AG04449 (cell line): ENCODE measurements around the gene GRPEL2.

Experiments used
- CTCF ChIA-PET: fragments of 350-600 bp; formaldehyde crosslinking; extraction: SDS; loops from one replicate; lab custom pipeline; 2021; ENCODE audit warnings: antibody characterized with exemption; lab: Yijun Ruan, JAX
- POLR2A ChIA-PET: fragments of 400-600, 350-600 bp; formaldehyde crosslinking; extraction: SDS; loops from one replicate; lab custom pipeline; 2020; ENCODE audit warnings: antibody characterized with exemption, inconsistent platforms; lab: Yijun Ruan, JAX
- DNase-seq: peaks from one replicate; pipeline ENCODE4 v3.0.0-alpha.2; 2010; ENCODE audit warnings: low read depth, low spot score
- H3K4me3 ChIP-seq: 2 replicates; pipeline ENCODE4 v1.5.1; 2011; ENCODE audit warnings: low read depth, mild to moderate bottlenecking, control low read depth, low read length
- TF ChIP-seq, protein P1 (sequence below): IDR thresholded peaks from one replicate; pipeline ENCODE4 v1.5.1; 2011; ENCODE audit warnings: mild to moderate bottlenecking, moderate library complexity, low read length, control low read depth, inconsistent platforms; ENCODE audit not compliant: insufficient read depth; ENCODE audit errors: missing control alignments

Gene GRPEL2

GRCh38 chr5:149340920-149341319 lies 4.4 kb upstream of the GRPEL2 start:
- CTCF ChIA-PET, result interaction anchor here (1.2 to 2.1 kb wide), 4 partner anchors 21 to 31 kb away, joined by 3 to 10 read pairs (median 4); no protein-coding TSS in a partner anchor
- no peak for DNase-seq
- TF ChIP-seq, protein P1, sequence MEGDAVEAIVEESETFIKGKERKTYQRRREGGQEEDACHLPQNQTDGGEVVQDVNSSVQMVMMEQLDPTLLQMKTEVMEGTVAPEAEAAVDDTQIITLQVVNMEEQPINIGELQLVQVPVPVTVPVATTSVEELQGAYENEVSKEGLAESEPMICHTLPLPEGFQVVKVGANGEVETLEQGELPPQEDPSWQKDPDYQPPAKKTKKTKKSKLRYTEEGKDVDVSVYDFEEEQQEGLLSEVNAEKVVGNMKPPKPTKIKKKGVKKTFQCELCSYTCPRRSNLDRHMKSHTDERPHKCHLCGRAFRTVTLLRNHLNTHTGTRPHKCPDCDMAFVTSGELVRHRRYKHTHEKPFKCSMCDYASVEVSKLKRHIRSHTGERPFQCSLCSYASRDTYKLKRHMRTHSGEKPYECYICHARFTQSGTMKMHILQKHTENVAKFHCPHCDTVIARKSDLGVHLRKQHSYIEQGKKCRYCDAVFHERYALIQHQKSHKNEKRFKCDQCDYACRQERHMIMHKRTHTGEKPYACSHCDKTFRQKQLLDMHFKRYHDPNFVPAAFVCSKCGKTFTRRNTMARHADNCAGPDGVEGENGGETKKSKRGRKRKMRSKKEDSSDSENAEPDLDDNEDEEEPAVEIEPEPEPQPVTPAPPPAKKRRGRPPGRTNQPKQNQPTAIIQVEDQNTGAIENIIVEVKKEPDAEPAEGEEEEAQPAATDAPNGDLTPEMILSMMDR, result no peak
- H3K4me3 ChIP-seq, result no peak overlapping the region
- POLR2A ChIA-PET, result no interaction called here

DNA sequence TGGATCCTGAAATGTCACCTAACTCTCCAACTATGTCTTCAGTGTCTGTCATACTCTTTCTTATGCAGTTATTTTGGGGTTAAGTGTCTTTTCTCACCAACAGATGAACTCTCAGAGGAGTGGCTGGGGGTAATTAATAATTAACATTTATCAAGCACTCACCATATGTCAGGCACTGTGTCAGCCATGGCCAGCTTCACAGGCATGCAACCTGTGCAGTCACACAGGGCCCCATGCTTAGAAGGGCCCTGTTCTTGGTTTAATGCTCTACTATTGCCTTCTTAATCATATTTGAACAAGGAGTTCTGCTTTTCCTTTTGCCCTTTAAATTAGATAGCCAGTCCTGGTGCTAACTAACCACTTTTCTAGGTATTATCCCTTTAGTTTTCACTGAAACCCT lies 3.4 kb upstream of the GRPEL2 start:
- no peak for DNase-seq
- TF ChIP-seq, protein P1, result no peak
- no peak overlapping the region for H3K4me3 ChIP-seq
- CTCF ChIA-PET, result interaction anchor here (0.8 to 1.3 kb wide), 2 partner anchors 16 to 30 kb away, joined by 3 to 4 read pairs; partner anchors contain the start of gene PCYOX1L
- POLR2A ChIA-PET, result no interaction called here

DNA sequence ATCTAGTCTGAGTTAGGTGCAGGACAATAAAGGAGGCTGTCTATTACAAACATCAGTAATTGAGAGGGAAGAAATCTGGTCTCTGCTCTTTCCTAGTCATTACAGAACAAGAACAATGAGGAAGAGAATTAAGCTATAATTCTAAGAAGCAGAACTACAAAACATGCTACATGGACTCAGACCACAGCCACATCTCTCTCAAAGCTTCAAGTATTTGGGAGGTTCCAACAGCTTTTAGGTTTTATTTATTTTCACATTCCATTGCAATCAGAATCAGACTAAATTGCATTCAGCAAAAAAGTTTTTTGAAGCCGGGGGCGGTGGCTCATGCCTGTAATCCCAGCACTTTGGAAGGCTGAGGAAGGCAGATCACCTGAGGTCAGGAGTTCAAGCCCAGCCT lies 1.1 kb upstream of the GRPEL2 start:
- CTCF ChIA-PET, result interaction anchor here (1.0 to 18.7 kb wide), 8 partner anchors 11 to 222 kb away, joined by 3 to 308 read pairs (median 6); no protein-coding TSS in a partner anchor
- DNase-seq, result no peak
- TF ChIP-seq, protein P1, result no peak
- no peak overlapping the region; the same call in 1 of the 2 replicates for H3K4me3 ChIP-seq
- POLR2A ChIA-PET, result interaction anchor here (2.4 kb wide), 1 partner anchor 14 kb away, joined by 19 read pairs; the partner anchor contains the start of gene PCYOX1L

DNA sequence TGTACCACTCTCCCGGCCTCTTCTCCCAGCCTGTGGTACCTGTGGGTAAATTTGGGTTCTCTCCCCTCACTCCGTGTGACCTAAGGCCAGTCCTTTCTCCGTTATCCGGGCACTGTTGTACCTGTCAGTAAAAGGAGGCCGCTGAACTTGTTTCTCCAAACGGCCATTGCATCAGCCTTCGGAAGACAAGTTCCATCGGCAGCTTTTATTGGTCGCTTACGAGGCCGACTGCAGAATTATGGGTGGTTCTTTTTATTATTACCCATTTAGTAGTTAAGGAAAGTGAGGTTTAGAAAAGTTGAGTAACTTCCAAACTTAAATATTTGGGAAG lies 558 bp downstream of the GRPEL2 start:
- TF ChIP-seq, protein P1, result no peak
- CTCF ChIA-PET, result interaction anchor here (1.1 to 18.7 kb wide), 12 partner anchors 10 to 204 kb away, joined by 3 to 308 read pairs (median 4); partner anchors contain the start of genes ABLIM3 and PCYOX1L
- POLR2A ChIA-PET, result interaction anchor here (0.7 to 2.4 kb wide), 5 partner anchors 10 to 61 kb away, joined by 3 to 19 read pairs (median 7); partner anchors contain the start of gene PCYOX1L
- H3K4me3 ChIP-seq, result peak overlapping the region; percentile 97
- DNase-seq, result no peak

DNA sequence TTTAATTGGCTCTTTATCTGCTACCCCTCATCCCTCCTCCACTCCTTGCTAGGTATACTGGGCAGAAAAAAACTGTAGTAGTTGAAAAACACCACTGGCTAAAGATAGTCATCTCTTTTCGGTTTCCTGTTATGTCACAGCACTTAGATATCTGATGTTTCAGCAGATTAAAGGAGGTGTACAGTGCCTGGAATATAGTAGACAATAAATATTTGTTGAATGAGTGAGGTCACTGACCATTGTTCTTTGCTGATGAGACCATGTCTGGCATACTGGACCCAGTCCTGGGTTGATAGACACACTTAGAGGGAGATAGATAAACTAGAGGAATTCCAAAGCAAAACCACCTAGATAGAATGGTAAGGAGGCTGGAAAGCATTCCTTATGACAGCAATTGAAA lies 3.2 kb downstream of the GRPEL2 start:
- ChIA-PET CTCF (interaction anchor here (4.7 to 18.7 kb wide), 2 partner anchors 21 to 31 kb away, joined by 30 to 308 read pairs; no protein-coding TSS in a partner anchor), POLR2A (no interaction called here)
- TF ChIP-seq, protein P1, result no peak
- DNase-seq, result no peak
- H3K4me3 ChIP-seq, result no peak overlapping the region

GRCh38 chr5:149349382-149349781 lies 4.1 kb downstream of the GRPEL2 start:
- POLR2A ChIA-PET, result interaction anchor here (0.6 kb wide), 1 partner anchor 142 kb away, joined by 3 read pairs; no protein-coding TSS in a partner anchor
- H3K4me3 ChIP-seq, result no peak overlapping the region
- no peak for DNase-seq
- CTCF ChIA-PET, result interaction anchor here (1.1 to 18.7 kb wide), 3 partner anchors 9 to 32 kb away, joined by 3 to 308 read pairs (median 6); partner anchors contain the start of gene PCYOX1L
- TF ChIP-seq, protein P1, result no peak
